HepG2 (cell line): ENCODE data around the gene RAP1GAP2. TPM values are rescaled to one million over a fixed set of nuclear protein-coding genes. Genes with fewer than 3 reads are reported as not detected.

ENCODE experiments used
- ATAC-seq: fragments of 200-7000 bp; cut with Tn5 transposase; 3 replicates; pipeline ENCODE4 v1.9.1; 2020; ENCODE audit warnings: mild to moderate bottlenecking, moderate library complexity
- BruUV-seq: library from RNA; stranded (reverse); fragments of 400-500 nt; replicated peaks from 2 replicates; lab custom pipeline; 2021; lab: Mats Ljungman, UMichigan
- CTCF ChIA-PET: fragments of 300-600 bp; formaldehyde crosslinking; extraction: SDS; loops from one replicate; lab custom pipeline; 2021; ENCODE audit warnings: low total read pairs, inconsistent platforms, low intra/inter-chr PET ratio; lab: Yijun Ruan, JAX
- POLR2A ChIA-PET: fragments of 350-600 bp; sonication (Branson Sonifier 250); formaldehyde crosslinking; loops from one replicate; lab custom pipeline; 2020; ENCODE audit warnings: antibody characterized with exemption, inconsistent platforms; lab: Yijun Ruan, JAX
- DNase-seq: peaks from one replicate; pipeline ENCODE4 v3.0.0-alpha.2; 2015; ENCODE audit warnings: low spot score
- FAIRE-seq: peaks from 3 replicates; lab custom pipeline; 2011; peaks lifted over from hg19 to GRCh38; lab: Jason Lieb, UNC
- H2AFZ ChIP-seq: one replicate; pipeline ENCODE4 v1.6.1; 2011; ENCODE audit warnings: low read length, inconsistent platforms
- H3K27ac ChIP-seq: fragments of 300-600 bp; 3 replicates; pipeline ENCODE4 v1.8.0; 2011; ENCODE audit warnings: mixed run types, mild to moderate bottlenecking, mixed read lengths, low read length, inconsistent platforms; ENCODE audit not compliant: insufficient read depth; ENCODE audit errors: extremely low read length
- H3K27me3 ChIP-seq, 2 experiments: fragments of 200-600 bp in 1 of 2; 2 replicates in 1 of 2; 3 replicates in 1 of 2; pipeline versions ENCODE4 v1.6.0 to v1.8.0; 2011; ENCODE audit warnings: low read length in 2 of 2, mild to moderate bottlenecking in 2 of 2, moderate library complexity in 2 of 2, inconsistent platforms in 1 of 2; ENCODE audit not compliant: insufficient read depth in 2 of 2, control insufficient read depth in 1 of 2
- H3K36me3 ChIP-seq, 2 experiments: fragments of 200-600 bp in 1 of 2; replicated peaks in 1 of 2; 2 replicates in 1 of 2; 3 replicates in 1 of 2; pipeline versions ENCODE4 v1.5.1 to v1.8.0; 2011; ENCODE audit warnings: low read length in 2 of 2, inconsistent platforms in 1 of 2; ENCODE audit not compliant: insufficient read depth in 2 of 2, control insufficient read depth in 1 of 2
- H3K4me1 ChIP-seq: 2 replicates; pipeline ENCODE4 v1.5.1; 2012; ENCODE audit warnings: low read length, inconsistent platforms; ENCODE audit not compliant: insufficient read depth
- H3K4me2 ChIP-seq: 2 replicates; pipeline ENCODE4 v1.6.0; 2011; ENCODE audit warnings: low read depth, low read length, inconsistent platforms
- H3K4me3 ChIP-seq, 3 experiments: fragments of 200-600 bp in 1 of 3; sonication (generic), shearing (Covaris generic) in 1 of 3; replicated peaks in 1 of 3; 2 replicates each; pipeline ENCODE4 v1.5.1; 2011 to 2016; ENCODE audit warnings: low read length in 3 of 3, inconsistent platforms in 2 of 3, low read depth in 2 of 3, mild to moderate bottlenecking in 2 of 3, control low read depth in 1 of 3, mixed read lengths in 1 of 3; ENCODE audit not compliant: insufficient read depth in 1 of 3
- H3K79me2 ChIP-seq: one replicate; pipeline ENCODE4 v1.6.1; 2011; ENCODE audit warnings: low read length, inconsistent platforms; ENCODE audit not compliant: insufficient read depth
- H3K9ac ChIP-seq: 2 replicates; pipeline ENCODE4 v1.6.0; 2011; ENCODE audit warnings: mild to moderate bottlenecking, low read depth, low read length, inconsistent platforms; ENCODE audit not compliant: insufficient read depth
- H3K9me3 ChIP-seq: 2 replicates; pipeline ENCODE4 v1.5.1; 2012; ENCODE audit warnings: mild to moderate bottlenecking, low read length
- H4K20me1 ChIP-seq: 2 replicates; pipeline ENCODE4 v1.6.0; 2011; ENCODE audit warnings: inconsistent platforms, mild to moderate bottlenecking, low read length, moderate library complexity; ENCODE audit not compliant: insufficient read depth
- DMAP1 ChIP-seq: IDR thresholded peaks from 2 replicates; pipeline ENCODE4 v1.6.1; 2016
- HNF1B ChIP-seq: sonication (generic); formaldehyde crosslinking; IDR thresholded peaks from 2 replicates; pipeline ENCODE4 v1.5.1; 2020; ENCODE audit warnings: mild to moderate bottlenecking, moderate library complexity, missing genetic modification reagents
- ZNF12 ChIP-seq: sonication (generic); formaldehyde crosslinking; IDR thresholded peaks from 2 replicates; pipeline ENCODE4 v1.5.0; 2020; ENCODE audit warnings: missing genetic modification reagents
- ZNF160 ChIP-seq: sonication (generic); formaldehyde crosslinking; IDR thresholded peaks from 2 replicates; pipeline ENCODE4 v1.8.0; 2022; ENCODE audit warnings: mild to moderate bottlenecking, inconsistent platforms, missing genetic modification reagents
- ZNF318 ChIP-seq: sonication (generic); formaldehyde crosslinking; IDR thresholded peaks from 2 replicates; pipeline ENCODE4 v1.4.0; 2020; ENCODE audit warnings: mild to moderate bottlenecking, missing genetic modification reagents
- ZNF629 ChIP-seq: sonication (generic); formaldehyde crosslinking; conservative IDR thresholded peaks from 2 replicates; pipeline ENCODE4 v1.5.0; 2020; ENCODE audit warnings: missing genetic modification reagents
- WGBS: methylation state at CpG from one replicate; pipeline ENCODE4 v1.1.6; 2017; ENCODE audit warnings: low lambda C conversion rate; 5-methylcytosine and 5-hydroxymethylcytosine counted together
- in situ Hi-C: cut with HindIII; loops from 2 replicates; pipeline ENCODE4 v1.10.0; 2017; ENCODE audit warnings: low pct_unique_long_range_greater_than_20kb; ENCODE audit not compliant: extremely low pct_ligation_motif_present
- intact Hi-C: fragments of 100-400 bp; cut with micrococcal nuclease; formaldehyde crosslinking; loops from one replicate; pipeline ENCODE4 v1.10.0; 2022; ENCODE audit not compliant: unreplicated experiment
- polyA plus RNA-seq, 8 experiments: library from polyadenylated mRNA; depleted of rRNA in 3 of 8; stranded (reverse) in 7 of 8; unstranded in 1 of 8; fragments of >200 nt; fragmentation: Illumina TruSeq in 4 of 8; extraction: Trizol in 4 of 8; gene quantifications; 2 replicates each; pipeline versions ENCODE4 v1.2.1 to v1.2.3, GENCODE V29; 2011 to 2016; ENCODE audit warnings: low read depth in 4 of 8, missing spikeins in 1 of 8, mixed read lengths in 1 of 8; ENCODE audit not compliant: insufficient read depth in 1 of 8
- total RNA-seq, 5 experiments: library from RNA; depleted of rRNA; stranded (reverse); fragments of >200 nt; fragmentation: Illumina TruSeq; extraction: Trizol; gene quantifications; 2 replicates each; pipeline ENCODE4 v1.2.3, GENCODE V29; 2016; ENCODE audit warnings: low read depth in 1 of 5

Gene RAP1GAP2
- total and polyA plus RNA-seq, 2 of the 13 experiments (the other 11 are each of a cell fraction or from before 2014, with no cell fraction given): 10.9 to 12.0 TPM

- H3K36me3 ChIP-seq: peaks cover 12 to 35% of the 10 kb centered on the region in 2 experiments
- ATAC-seq: no peak
Observed at GRCh38 chr17:3026125-3026855, 230.1 kb downstream of the RAP1GAP2 start.

More at GRCh38 chr17:3026125-3026855, 230.1 kb downstream of the RAP1GAP2 start:
- no peak for DNase-seq
- no peak for FAIRE-seq
- Histone ChIP-seq H3K4me2 (no peak overlapping the region), H3K4me1 (no peaks in the 10 kb centered on the region), H3K79me2 (no peaks in the 10 kb centered on the region), H3K9me3 (peaks cover 11% of the 10 kb centered on the region), H2AFZ (no peak overlapping the region), H3K4me3 (no peak overlapping the region), H3K9ac (no peak overlapping the region), H4K20me1 (no peaks in the 10 kb centered on the region), H3K27me3 (no peaks in the 10 kb centered on the region), H3K27ac (no peak overlapping the region)
- CTCF ChIA-PET: no interaction called here
- no TSS peak for BruUV-seq
- WGBS: 95% methylated on average over 18 of the region's 26 CpGs
- POLR2A ChIA-PET: no interaction called here
- intact Hi-C loops (no loop called here), in situ Hi-C loops (no loop called here)
- TF ChIP-seq DMAP1 (no peak), ZNF12 (CRISPR knock-in tag) (no peak), HNF1B (CRISPR knock-in tag) (no peak), ZNF318 (no peak), ZNF160 (CRISPR knock-in tag) (no peak), ZNF629 (CRISPR knock-in tag) (no peak)
- TF ChIP-seq, all 625 proteins: peak for 0
